ENCODE data around the gene PKDREJ.

PKDREJ gene

GRCh38 chr22:46240907-46241306 lies 22.2 kb downstream of the PKDREJ start:
- CTCF ChIA-PET, result no interaction called here
- TF ChIP-seq ZNF384 (IDR thresholded peaks at IDR 0.05), result no peak
- no peak for TF ChIP-seq LEF1 (IDR thresholded peaks at IDR 0.05; ENCODE audit: borderline replicate concordance)
- TF ChIP-seq TARDBP (IDR thresholded peaks at IDR 0.05), result no peak
- no peak for TF ChIP-seq CTBP1 (IDR thresholded peaks at IDR 0.05; ENCODE audit: borderline replicate concordance)
- TF ChIP-seq L3MBTL2 (conservative IDR thresholded peaks at IDR 0.05), result no peak
- no peak for TF ChIP-seq ELF4 (IDR thresholded peaks at IDR 0.05)
- no peak for TF ChIP-seq FOXM1 (IDR thresholded peaks at IDR 0.05; ENCODE audit: borderline replicate concordance)
- no peak for TF ChIP-seq PKNOX1 (IDR thresholded peaks at IDR 0.05)
- TF ChIP-seq FOXK2 (IDR thresholded peaks at IDR 0.05), result no peak
- TF ChIP-seq ARNT (IDR thresholded peaks at IDR 0.05), result no peak
- TF ChIP-seq HDGF (IDR thresholded peaks at IDR 0.05; ENCODE audit: borderline replicate concordance), result no peak
- no peak for TF ChIP-seq FOXA1 (IDR thresholded peaks at IDR 0.05)
- no peak for TF ChIP-seq SUZ12 (IDR thresholded peaks at IDR 0.05)
- TF ChIP-seq NFRKB (IDR thresholded peaks at IDR 0.05), result no peak
- no peak for TF ChIP-seq SP1 (IDR thresholded peaks at IDR 0.05)
- TF ChIP-seq BHLHE40 (IDR thresholded peaks at IDR 0.05; ENCODE audit: borderline replicate concordance), result no peak
- POLR2A ChIA-PET, result no interaction called here
- DNase-seq (ENCODE audit: extremely low spot score), result no peak

- CTCF ChIA-PET, result no interaction called here
- POLR2A ChIA-PET, result interaction anchor here (1.3 kb wide), 1 partner anchor 10 kb away, joined by 7 read pairs; the partner anchor contains the start of gene CDPF1
- no peak for TF ChIP-seq ELF4 (IDR thresholded peaks at IDR 0.05)
- TF ChIP-seq HDGF (IDR thresholded peaks at IDR 0.05; ENCODE audit: borderline replicate concordance), result no peak
- TF ChIP-seq TARDBP (IDR thresholded peaks at IDR 0.05), result no peak
- TF ChIP-seq ZNF384 (IDR thresholded peaks at IDR 0.05), result no peak
- no peak for TF ChIP-seq BHLHE40 (IDR thresholded peaks at IDR 0.05; ENCODE audit: borderline replicate concordance)
- TF ChIP-seq SP1 (IDR thresholded peaks at IDR 0.05), result no peak
- TF ChIP-seq ARNT (IDR thresholded peaks at IDR 0.05), result no peak
- no peak for TF ChIP-seq CTBP1 (IDR thresholded peaks at IDR 0.05; ENCODE audit: borderline replicate concordance)
- TF ChIP-seq NFRKB (IDR thresholded peaks at IDR 0.05), result no peak
- no peak for TF ChIP-seq FOXK2 (IDR thresholded peaks at IDR 0.05)
- no peak for TF ChIP-seq SUZ12 (IDR thresholded peaks at IDR 0.05)
- no peak for TF ChIP-seq FOXM1 (IDR thresholded peaks at IDR 0.05; ENCODE audit: borderline replicate concordance)
- no peak for TF ChIP-seq LEF1 (IDR thresholded peaks at IDR 0.05; ENCODE audit: borderline replicate concordance)
- no peak for TF ChIP-seq L3MBTL2 (conservative IDR thresholded peaks at IDR 0.05)
- no peak for TF ChIP-seq FOXA1 (IDR thresholded peaks at IDR 0.05)
- DNase-seq (ENCODE audit: extremely low spot score), result no peak
Observed at GRCh38 chr22:46240506-46240905, 22.6 kb downstream of the PKDREJ start.

- TF ChIP-seq L3MBTL2 (conservative IDR thresholded peaks at IDR 0.05), result no peak
- no peak for TF ChIP-seq HDGF (IDR thresholded peaks at IDR 0.05; ENCODE audit: borderline replicate concordance)
- no peak for TF ChIP-seq FOXA1 (IDR thresholded peaks at IDR 0.05)
- no peak for TF ChIP-seq ELF4 (IDR thresholded peaks at IDR 0.05)
- no peak for TF ChIP-seq SP1 (IDR thresholded peaks at IDR 0.05)
- no peak for TF ChIP-seq FOXM1 (IDR thresholded peaks at IDR 0.05; ENCODE audit: borderline replicate concordance)
- no peak for TF ChIP-seq CTBP1 (IDR thresholded peaks at IDR 0.05; ENCODE audit: borderline replicate concordance)
- no peak for TF ChIP-seq SUZ12 (IDR thresholded peaks at IDR 0.05)
- TF ChIP-seq LEF1 (IDR thresholded peaks at IDR 0.05; ENCODE audit: borderline replicate concordance), result no peak
- no peak for TF ChIP-seq PKNOX1 (IDR thresholded peaks at IDR 0.05)
- no peak for TF ChIP-seq ZNF384 (IDR thresholded peaks at IDR 0.05)
- TF ChIP-seq BHLHE40 (IDR thresholded peaks at IDR 0.05; ENCODE audit: borderline replicate concordance), result no peak
- no peak for TF ChIP-seq TARDBP (IDR thresholded peaks at IDR 0.05)
- no peak for TF ChIP-seq ARNT (IDR thresholded peaks at IDR 0.05)
- no peak for TF ChIP-seq NFRKB (IDR thresholded peaks at IDR 0.05)
- no peak for TF ChIP-seq FOXK2 (IDR thresholded peaks at IDR 0.05)
- CTCF ChIA-PET, result no interaction called here
- no peak for DNase-seq (ENCODE audit: extremely low spot score)
- POLR2A ChIA-PET, result interaction anchor here (1.3 kb wide), 1 partner anchor 10 kb away, joined by 7 read pairs; the partner anchor contains the start of gene CDPF1
Observed at GRCh38 chr22:46240073-46240472, 23.1 kb downstream of the PKDREJ start.

GRCh38 chr22:46239261-46240048 lies 23.7 kb downstream of the PKDREJ start:
- TF ChIP-seq FOXK2 (IDR thresholded peaks at IDR 0.05) (no peak), NFRKB (IDR thresholded peaks at IDR 0.05) (no peak), BHLHE40 (IDR thresholded peaks at IDR 0.05; ENCODE audit: borderline replicate concordance) (no peak), CTBP1 (IDR thresholded peaks at IDR 0.05; ENCODE audit: borderline replicate concordance) (no peak), SUZ12 (IDR thresholded peaks at IDR 0.05) (no peak)
- ChIA-PET POLR2A (interaction anchor here (1.3 kb wide), 2 partner anchors 8 to 11 kb away, joined by 3 to 7 read pairs; partner anchors contain the start of gene CDPF1), CTCF (no interaction called here)
- DNase-seq (ENCODE audit: extremely low spot score), result no peak

- CTCF ChIA-PET, result no interaction called here
Observed at GRCh38 chr22:46238541-46238940, 24.6 kb downstream of the PKDREJ start.

GRCh38 chr22:46237453-46238124 lies 25.6 kb downstream of the PKDREJ start:
- TF ChIP-seq NFRKB (IDR thresholded peaks at IDR 0.05) (no peak), ARNT (IDR thresholded peaks at IDR 0.05) (no peak), SUZ12 (IDR thresholded peaks at IDR 0.05) (no peak), PKNOX1 (IDR thresholded peaks at IDR 0.05) (no peak), LEF1 (IDR thresholded peaks at IDR 0.05; ENCODE audit: borderline replicate concordance) (no peak), HDGF (IDR thresholded peaks at IDR 0.05; ENCODE audit: borderline replicate concordance) (no peak), BHLHE40 (IDR thresholded peaks at IDR 0.05; ENCODE audit: borderline replicate concordance) (no peak), SP1 (IDR thresholded peaks at IDR 0.05) (no peak), CTBP1 (IDR thresholded peaks at IDR 0.05; ENCODE audit: borderline replicate concordance) (no peak), TARDBP (IDR thresholded peaks at IDR 0.05) (no peak), L3MBTL2 (conservative IDR thresholded peaks at IDR 0.05) (no peak), FOXA1 (IDR thresholded peaks at IDR 0.05) (no peak), ZNF384 (IDR thresholded peaks at IDR 0.05) (no peak), ELF4 (IDR thresholded peaks at IDR 0.05) (no peak), FOXM1 (IDR thresholded peaks at IDR 0.05; ENCODE audit: borderline replicate concordance) (no peak), FOXK2 (IDR thresholded peaks at IDR 0.05) (no peak)
- POLR2A ChIA-PET, result interaction anchor here (1.2 to 1.4 kb wide), 2 partner anchors 12 to 236 kb away, joined by 3 to 7 read pairs; partner anchors contain the start of gene CDPF1
- DNase-seq (ENCODE audit: extremely low spot score), result no peak
- CTCF ChIA-PET, result no interaction called here

More at GRCh38 chr22:46238541-46238940, 24.6 kb downstream of the PKDREJ start:
- no peak for DNase-seq (ENCODE audit: extremely low spot score)
- POLR2A ChIA-PET, result interaction anchor here (1.3 kb wide), 1 partner anchor 9 kb away, joined by 3 read pairs; no protein-coding TSS in a partner anchor
- no peak for TF ChIP-seq ARNT (IDR thresholded peaks at IDR 0.05)
- no peak for TF ChIP-seq TARDBP (IDR thresholded peaks at IDR 0.05)
- TF ChIP-seq ELF4 (IDR thresholded peaks at IDR 0.05), result no peak

All from HEK293T (cell line).